ENCODE measurements around the gene PRPSAP1.
A peak's percentile ranks its signal among the peaks of the same experiment; 100 is the strongest.

Gene PRPSAP1

GRCh38 chr17:76353599-76354316 lies at the start of gene PRPSAP1:
Gene PRPSAP1 (minus strand): TSS chr17:76353916. CDS start chr17:76353703, 213 bp downstream.
- TF ChIP-seq JUND (IDR thresholded peaks at IDR 0.05; ENCODE audit: low read depth): no peak
- DNase-seq (ENCODE audit: low read depth in 1 of 2, low spot score in 1 of 2): peak; percentile 95 to 98
- in situ Hi-C loops (cut with HindIII; ENCODE audit: low pct_unique_long_range_greater_than_20kb, low sequenced_read_pairs): no loop called here

- no peak for TF ChIP-seq JUND (IDR thresholded peaks at IDR 0.05; ENCODE audit: low read depth)
- no peak for DNase-seq (ENCODE audit: low read depth in 1 of 2, low spot score in 1 of 2)
- in situ Hi-C loops (cut with HindIII; ENCODE audit: low pct_unique_long_range_greater_than_20kb, low sequenced_read_pairs): no loop called here
Measured at GRCh38 chr17:76402711-76403110, 49.0 kb upstream of the PRPSAP1 start.

GRCh38 chr17:76399175-76400172 lies 45.8 kb upstream of the PRPSAP1 start:
- DNase-seq (ENCODE audit: low read depth in 1 of 2, low spot score in 1 of 2): no peak
- in situ Hi-C loops (cut with HindIII; ENCODE audit: low pct_unique_long_range_greater_than_20kb, low sequenced_read_pairs): no loop called here
- TF ChIP-seq JUND (IDR thresholded peaks at IDR 0.05; ENCODE audit: low read depth): no peak

GRCh38 chr17:76398523-76399174 lies 44.9 kb upstream of the PRPSAP1 start:
- in situ Hi-C loops (cut with HindIII; ENCODE audit: low pct_unique_long_range_greater_than_20kb, low sequenced_read_pairs): no loop called here
- DNase-seq (ENCODE audit: low read depth in 1 of 2, low spot score in 1 of 2): no peak
- TF ChIP-seq JUND (IDR thresholded peaks at IDR 0.05; ENCODE audit: low read depth): no peak

GRCh38 chr17:76397687-76398522 lies 44.2 kb upstream of the PRPSAP1 start:
- in situ Hi-C loops (cut with HindIII; ENCODE audit: low pct_unique_long_range_greater_than_20kb, low sequenced_read_pairs): no loop called here
- DNase-seq (ENCODE audit: low read depth in 1 of 2, low spot score in 1 of 2): peak; percentile 93 to 96
- TF ChIP-seq JUND (IDR thresholded peaks at IDR 0.05; ENCODE audit: low read depth): no peak

GRCh38 chr17:76397184-76397583 lies 43.5 kb upstream of the PRPSAP1 start:
- in situ Hi-C loops (cut with HindIII; ENCODE audit: low pct_unique_long_range_greater_than_20kb, low sequenced_read_pairs): no loop called here

GRCh38 chr17:76395980-76396379 lies 42.3 kb upstream of the PRPSAP1 start:
- no peak for TF ChIP-seq JUND (IDR thresholded peaks at IDR 0.05; ENCODE audit: low read depth)
- DNase-seq (ENCODE audit: low read depth in 1 of 2, low spot score in 1 of 2): no peak
- in situ Hi-C loops (cut with HindIII; ENCODE audit: low pct_unique_long_range_greater_than_20kb, low sequenced_read_pairs): no loop called here

More at GRCh38 chr17:76397184-76397583, 43.5 kb upstream of the PRPSAP1 start:
- TF ChIP-seq JUND (IDR thresholded peaks at IDR 0.05; ENCODE audit: low read depth): no peak
- DNase-seq (ENCODE audit: low read depth in 1 of 2, low spot score in 1 of 2): no peak

GRCh38 chr17:76394166-76394565 lies 40.5 kb upstream of the PRPSAP1 start:
- no peak for TF ChIP-seq JUND (IDR thresholded peaks at IDR 0.05; ENCODE audit: low read depth)
- DNase-seq (ENCODE audit: low read depth in 1 of 2, low spot score in 1 of 2): no peak
- in situ Hi-C loops (cut with HindIII; ENCODE audit: low pct_unique_long_range_greater_than_20kb, low sequenced_read_pairs): no loop called here

GRCh38 chr17:76391200-76391715 lies 37.5 kb upstream of the PRPSAP1 start:
- TF ChIP-seq JUND (IDR thresholded peaks at IDR 0.05; ENCODE audit: low read depth): no peak
- in situ Hi-C loops (cut with HindIII; ENCODE audit: low pct_unique_long_range_greater_than_20kb, low sequenced_read_pairs): no loop called here
- no peak for DNase-seq (ENCODE audit: low read depth in 1 of 2, low spot score in 1 of 2)

GRCh38 chr17:76390003-76390421 lies 36.3 kb upstream of the PRPSAP1 start:
- TF ChIP-seq JUND (IDR thresholded peaks at IDR 0.05; ENCODE audit: low read depth): no peak
- in situ Hi-C loops (cut with HindIII; ENCODE audit: low pct_unique_long_range_greater_than_20kb, low sequenced_read_pairs): no loop called here
- DNase-seq (ENCODE audit: low read depth in 1 of 2, low spot score in 1 of 2): no peak

Measured in T47D (cell line).